ENCODE results near the gene GPRC5D.

GPRC5D gene

DNA sequence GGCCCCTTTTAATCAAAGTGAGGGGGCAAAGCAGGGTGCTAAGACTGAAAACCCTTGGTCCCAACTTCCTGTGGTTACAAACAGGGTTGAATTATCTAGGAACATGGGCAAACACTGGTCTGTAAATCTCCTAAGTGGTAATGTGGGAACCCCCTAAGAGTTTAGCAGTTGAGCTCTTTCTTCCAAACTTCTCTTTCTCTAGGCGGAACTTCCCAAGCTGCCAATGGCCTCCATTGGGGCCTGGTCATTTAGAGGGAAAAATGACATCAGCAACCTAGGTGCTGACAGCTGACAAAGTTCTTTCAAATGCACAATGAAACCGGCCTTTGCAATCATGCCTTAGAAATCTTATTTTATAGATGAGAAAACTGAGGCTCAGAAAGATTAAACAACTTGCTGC, 30.4 kb upstream of the GPRC5D start:
- DNase-seq = no peak

DNA sequence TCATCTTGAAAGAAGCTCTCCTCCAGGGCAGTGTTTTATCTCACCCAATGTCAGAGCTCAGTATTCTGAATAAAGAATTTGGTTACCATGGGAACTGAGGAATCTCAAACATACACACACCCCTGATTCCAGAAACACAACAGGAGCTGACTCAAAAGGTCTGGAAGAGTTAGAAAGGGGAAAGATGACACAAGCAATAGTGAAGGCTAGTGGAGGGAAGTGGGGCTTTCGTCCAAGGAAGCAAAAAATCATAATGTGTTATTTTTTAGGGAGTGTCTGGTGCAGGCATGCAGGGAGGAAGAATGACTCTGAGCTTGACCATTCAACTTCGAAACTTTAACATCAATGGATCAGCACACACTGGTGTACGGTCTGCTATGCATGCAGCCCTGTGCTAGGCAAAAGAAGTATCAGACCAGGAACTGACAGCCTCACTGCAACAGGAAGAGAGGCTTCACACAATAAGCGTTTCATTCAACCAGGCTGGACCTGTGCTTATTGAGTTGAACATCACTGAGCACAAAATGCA, 27.8 kb upstream of the GPRC5D start:
- peak in 3 of 56 donors; percentile 20 to 28 (median 27) for DNase-seq

DNA sequence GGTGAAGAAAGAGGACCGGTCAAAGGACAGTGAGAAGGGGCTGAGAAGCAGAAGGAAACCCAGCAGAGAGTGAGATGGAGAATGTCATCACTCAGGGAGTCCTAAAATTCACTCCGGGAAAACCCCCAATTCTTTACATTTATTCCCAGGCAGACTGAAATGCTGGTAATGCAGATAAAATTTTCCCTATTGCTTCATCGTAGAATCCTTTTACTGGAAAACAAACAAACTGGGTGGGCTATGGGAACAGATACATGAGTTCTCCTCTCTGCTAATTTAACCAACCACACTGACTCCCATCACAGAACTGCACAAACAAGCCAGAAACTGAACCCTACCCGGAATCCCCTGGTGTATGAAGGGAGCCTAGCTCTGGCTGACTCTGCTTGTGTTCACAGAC, 27.2 kb upstream of the GPRC5D start:
- DNase-seq = no peak

DNA sequence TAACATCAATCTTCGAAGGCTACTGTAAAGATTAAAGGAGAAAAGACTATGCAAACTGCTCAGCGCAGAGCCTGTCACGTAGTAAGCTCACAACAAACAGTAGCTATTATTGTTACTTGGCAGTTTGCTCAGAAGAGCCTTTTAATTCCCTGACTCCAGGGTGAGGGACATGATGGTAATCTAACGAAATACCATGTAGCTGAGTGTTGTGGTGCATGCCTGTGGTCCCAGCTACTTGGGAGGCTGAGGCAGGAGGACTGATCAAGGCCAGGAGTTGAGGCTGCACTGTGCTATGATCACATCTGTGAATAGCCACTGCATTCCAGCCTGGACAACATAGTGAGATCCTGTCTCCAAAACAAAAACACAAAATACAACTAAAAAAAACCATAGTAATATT, 25.3 kb upstream of the GPRC5D start:
- DNase-seq = no peak

DNA sequence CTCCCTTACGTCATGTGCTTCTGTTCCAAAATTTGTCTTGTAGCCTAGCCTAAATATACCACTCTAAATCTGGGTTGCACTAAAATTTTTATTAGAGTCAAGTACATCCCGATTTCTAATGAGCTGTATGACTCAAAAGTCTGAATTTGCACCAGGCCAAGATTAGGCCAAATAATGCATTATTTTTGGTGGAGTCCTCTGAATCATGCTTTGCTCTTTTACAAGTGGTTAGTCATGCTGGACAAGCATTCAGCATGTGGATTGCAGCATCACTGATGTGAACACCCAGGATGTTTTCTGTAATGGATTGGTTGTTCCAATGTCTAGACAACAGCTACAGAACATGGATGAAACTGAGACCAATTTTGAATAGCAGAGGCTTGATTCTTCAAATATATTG, 24.4 kb upstream of the GPRC5D start:
- DNase-seq = peak in 4 of 56 donors; percentile 21 to 62 (median 29)

DNA sequence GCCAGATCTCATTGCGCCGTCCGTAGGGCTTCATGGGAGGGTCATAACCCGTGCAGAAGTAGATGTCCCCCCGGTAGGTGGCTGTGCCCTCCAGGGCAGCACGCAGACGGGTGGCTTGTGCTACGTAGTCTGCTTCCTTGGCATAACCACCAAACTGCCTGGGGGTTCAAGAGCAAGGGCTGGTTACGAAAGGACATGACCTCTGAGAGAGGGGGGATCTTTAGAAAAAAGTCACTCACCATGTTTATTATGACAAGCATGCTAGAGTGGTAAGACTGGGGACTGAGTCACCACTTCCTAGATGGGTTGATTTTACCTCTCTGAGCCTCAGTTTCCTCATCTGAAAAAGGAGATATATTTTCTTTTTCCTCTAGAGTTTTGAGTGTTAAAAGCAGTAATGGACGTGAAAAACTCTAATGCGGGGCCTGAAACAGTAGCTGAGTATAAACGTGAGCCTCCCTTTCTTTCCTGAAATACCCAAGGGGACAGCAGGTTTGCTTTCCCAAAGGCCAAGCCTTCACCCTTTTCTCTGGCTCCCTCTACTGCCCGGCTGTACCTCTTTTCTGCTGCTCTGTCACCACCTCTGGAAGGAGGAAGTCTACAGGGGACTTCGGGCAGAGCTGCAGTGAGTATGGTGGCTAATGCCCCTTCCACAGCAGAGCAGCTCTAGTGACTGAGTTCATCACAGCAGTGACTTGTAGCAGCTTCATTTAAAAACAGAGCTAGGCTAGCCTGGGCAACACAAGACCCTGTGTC, 23.5 kb upstream of the GPRC5D start:
- DNase-seq = peak in 43 of 56 donors; percentile 8 to 70 (median 42)

DNA sequence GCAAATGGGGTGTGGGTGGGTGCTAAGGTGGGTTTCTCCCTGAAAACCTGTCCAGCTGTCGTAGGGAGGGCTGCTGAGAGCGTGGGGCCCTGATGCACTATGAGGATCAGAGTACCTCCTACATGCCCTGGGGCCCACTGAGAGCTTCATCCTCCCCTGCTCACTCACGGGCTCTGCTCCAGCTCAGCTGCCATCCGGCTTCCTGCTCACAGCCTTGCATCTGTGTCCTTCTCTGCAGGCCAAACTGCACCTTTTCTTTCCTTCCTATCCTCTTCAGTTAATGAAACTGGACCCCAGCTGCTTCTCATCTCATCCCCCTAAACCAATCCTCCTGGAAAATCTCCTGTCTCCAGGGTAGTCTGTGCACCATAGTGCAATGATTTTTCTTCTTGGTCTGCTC, 22.2 kb upstream of the GPRC5D start:
- DNase-seq = no peak

- DNase-seq = no peak
Observed at GRCh38 chr12:12973019-12973418, 21.0 kb upstream of the GPRC5D start.

GRCh38 chr12:12965836-12966235, 13.9 kb upstream of the GPRC5D start:
- DNase-seq = no peak

- DNase-seq = no peak
Observed at GRCh38 chr12:12964255-12964654, 12.3 kb upstream of the GPRC5D start.

DNA sequence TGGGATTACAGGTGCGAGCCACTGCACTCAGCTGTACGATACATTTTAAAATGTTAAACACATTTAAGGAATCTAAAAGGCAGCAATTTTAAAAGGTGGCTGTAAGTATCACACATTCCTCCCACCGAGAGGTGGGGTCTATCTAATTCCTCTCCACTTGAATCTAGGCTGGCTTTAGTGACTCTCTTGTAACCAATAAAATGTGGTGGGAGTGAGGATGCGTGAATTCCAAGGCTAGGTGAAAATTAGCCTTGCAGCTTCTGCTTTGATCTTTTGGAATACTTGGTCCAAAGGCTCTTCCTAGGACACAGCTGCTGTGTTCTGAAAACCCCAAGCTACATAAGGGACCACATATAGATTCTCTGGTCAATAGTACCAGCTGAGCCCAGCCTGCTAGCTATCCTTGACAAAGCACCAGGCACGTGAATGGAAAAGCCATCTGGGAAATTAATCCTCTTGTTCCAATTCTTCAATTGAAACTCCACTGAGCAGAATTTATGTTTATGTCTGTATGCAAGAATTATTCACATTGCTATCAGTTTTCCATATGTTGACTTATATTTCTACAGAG, 8.8 kb upstream of the GPRC5D start:
- no peak for DNase-seq

- DNase-seq = no peak
Observed at GRCh38 chr12:12958886-12959285, 6.9 kb upstream of the GPRC5D start.

DNA sequence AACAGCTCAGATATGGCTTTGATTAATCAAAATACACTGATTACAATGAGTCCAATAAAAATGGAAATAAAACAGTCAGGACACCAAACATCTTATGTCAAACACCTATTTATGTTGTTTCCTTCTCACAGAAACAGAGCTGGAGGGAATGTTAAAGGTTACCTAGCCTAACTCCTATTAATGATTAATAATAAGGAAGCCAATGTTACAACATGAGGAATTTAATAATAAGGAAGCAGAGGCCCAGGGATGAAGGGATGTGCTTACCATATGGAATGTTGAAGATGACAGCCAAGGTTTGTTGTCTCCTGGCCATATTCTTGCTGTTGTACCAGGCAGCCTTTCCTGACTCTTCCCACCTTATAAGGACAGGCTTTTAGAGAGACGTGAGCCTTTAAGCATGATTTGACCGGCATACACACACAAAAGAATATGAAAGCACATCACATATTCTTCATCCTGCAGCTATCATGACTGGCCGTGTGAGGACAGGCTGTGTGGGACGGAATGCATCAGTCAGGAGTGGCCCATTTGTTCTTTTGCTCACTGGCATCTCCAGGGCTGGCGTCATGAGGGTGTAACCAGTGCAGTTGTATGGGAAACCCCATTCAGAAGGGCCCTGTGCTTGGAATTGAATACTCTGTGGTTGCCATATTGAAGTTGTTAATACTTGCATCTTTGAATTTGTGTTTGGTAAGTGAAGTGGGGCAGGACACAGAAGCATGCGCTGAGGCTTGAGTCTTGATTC, 3.1 kb upstream of the GPRC5D start:
- DNase-seq = no peak

DNA sequence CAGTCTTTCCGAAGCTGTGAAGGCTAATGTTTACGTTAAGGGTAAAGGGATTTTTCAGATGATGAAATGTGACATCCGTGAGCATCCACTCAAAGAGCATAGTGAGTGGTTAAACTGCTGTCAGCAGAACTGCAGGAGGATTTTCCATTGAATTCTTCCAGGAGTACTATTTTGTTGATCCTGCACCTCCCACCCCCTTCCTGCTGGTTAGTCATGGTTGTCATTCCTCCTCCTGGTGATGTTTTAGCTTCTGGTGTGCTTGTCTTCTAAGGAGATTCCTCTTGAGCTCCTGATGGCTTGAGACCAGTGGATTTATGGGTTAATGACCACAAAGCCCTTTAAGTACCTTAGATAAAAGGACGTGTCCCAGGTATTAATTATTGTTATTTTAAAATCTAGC, 2.4 kb upstream of the GPRC5D start:
- no peak for DNase-seq

DNA sequence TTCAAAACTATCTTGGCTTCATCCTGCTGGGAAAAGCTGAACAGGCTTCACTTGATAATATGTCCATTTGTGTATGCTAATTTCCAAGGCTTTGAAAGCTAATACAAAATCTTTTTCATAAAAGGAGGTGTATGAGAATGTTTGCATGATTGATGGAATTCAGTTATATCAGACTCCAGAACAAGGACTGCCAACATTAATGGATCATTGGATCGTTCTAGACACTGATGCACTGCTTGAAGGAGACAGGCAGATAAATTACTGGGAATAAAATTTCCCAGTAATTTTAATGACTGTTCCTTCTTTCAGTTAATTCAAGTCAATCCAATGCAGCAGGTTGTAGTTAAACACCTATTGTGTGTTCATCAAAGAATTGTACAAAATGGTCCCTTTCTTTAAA, 466 bp downstream of the GPRC5D start:
- no peak for DNase-seq

DNA sequence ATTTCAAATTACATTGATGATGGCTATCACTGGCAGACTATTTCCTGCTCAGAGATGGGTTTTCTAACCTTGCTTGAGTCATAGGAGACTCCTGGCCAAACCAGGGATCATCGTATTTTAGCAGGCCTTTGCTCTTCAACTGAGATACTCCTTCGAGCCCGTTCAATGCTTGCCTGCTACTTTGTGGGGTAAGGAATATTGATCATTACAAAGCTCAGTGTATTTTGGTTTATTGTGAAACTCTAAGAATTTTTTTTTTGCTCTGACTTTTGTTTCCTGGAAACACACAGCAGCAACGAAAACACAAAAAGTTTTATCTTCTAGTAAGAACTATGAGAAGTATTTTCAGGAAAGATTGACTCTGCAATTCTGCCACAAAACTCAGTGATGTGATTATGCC, 4.1 kb downstream of the GPRC5D start:
- DNase-seq = no peak

DNA sequence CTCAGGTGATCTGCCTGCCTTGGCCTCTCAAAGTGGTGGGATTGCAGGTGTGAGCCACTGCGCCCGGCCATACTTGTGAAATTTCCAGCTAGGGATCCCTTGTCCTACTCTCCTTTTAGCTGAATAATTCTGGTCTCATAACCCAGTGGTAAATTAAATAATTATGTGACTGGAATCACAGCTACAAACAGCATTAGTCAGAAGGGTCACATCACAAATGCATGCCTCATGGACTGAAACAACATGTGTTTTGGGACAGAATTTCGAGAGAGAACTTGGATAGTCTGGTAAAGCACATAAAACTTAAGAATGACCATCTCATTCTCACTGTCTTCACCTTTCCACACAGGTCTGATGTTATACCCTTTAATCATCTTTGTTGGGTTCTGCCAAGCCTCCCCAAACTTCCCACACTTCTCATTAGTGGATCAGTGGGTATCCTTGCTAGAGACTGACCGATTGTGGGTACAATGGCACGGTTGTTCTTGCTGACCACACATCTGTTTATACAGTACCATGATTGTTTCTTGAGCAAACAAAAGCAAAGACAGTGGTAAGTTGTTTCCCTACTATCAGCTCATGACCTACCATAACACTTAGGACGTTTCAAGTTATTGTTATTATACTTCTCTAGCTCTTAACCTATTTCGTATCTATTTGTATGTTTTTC, 5.1 kb downstream of the GPRC5D start:
- DNase-seq = peak in 44 of 56 donors; percentile 10 to 85 (median 54)

- DNase-seq = no peak
Observed at GRCh38 chr12:12945591-12945990, 6.4 kb downstream of the GPRC5D start.

- DNase-seq = no peak
Observed at GRCh38 chr12:12943586-12944260, 8.2 kb downstream of the GPRC5D start.

DNA sequence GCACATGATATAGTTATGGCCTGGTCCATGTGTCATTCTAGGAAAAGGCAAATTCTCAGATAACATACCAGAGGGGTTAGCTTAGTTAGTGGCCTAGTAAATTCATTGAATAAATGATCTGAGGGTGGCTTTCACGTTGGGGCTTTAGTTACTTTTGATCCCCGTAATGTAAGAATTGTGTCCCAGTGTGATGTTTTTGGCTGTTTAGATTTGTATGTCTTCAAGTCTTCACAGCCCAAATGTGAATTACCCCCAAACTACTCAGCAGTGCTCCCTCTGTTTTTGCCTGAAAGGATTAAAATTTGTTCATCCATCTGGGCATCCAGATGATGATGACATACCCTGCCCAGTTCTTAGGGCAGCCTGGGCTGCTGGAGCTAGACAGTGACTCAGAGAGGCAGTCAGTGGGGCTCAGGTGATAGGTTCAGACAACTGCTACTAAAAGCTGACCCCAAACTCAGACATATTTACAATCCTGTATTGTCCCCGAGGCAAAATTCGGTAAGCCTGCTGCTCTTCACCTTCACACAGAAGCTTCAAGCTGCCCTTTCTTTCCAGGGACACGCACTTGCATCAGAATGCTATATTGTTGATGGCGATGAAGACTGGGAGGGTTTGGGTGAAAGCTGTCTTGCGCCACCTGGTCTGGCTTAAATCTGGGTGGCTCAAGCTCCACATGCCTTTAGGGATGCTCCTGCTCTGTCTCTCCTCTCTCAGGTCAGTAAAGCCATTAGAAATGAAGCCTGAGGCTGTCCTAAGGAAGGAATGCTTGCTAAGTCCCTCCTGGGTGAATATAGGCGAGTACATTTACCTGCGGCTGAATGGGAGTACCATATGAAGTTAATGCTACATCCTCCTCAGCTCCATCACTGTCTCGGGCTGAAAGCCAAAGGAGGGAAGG, 10.3 kb downstream of the GPRC5D start:
- DNase-seq = no peak
